NCI-H2196 treated with DMSO at 0.1 percent for 48 hours (cell line): ENCODE results near the gene AKAP13.

Source experiments
- DNase-seq: peaks from one replicate; lab custom pipeline; 2025; ENCODE audit not compliant: unreplicated experiment; lab: John Stamatoyannopoulos, UW

The AKAP13 gene

GRCh38 chr15:85751291-85752123, 371.1 kb downstream of the AKAP13 start:
- no peak for DNase-seq

- no peak for DNase-seq
These were observed 371.7 kb downstream of the AKAP13 start for GRCh38 chr15:85752124-85752475.

GRCh38 chr15:85752491-85752961, 372.1 kb downstream of the AKAP13 start:
- no peak for DNase-seq

- no peak for DNase-seq
These were observed 372.9 kb downstream of the AKAP13 start for GRCh38 chr15:85753261-85753660.

GRCh38 chr15:85753791-85754452, 373.5 kb downstream of the AKAP13 start:
- no peak for DNase-seq

- no peak for DNase-seq
These were observed 374.6 kb downstream of the AKAP13 start for GRCh38 chr15:85754989-85755388.

GRCh38 chr15:85755471-85755870, 375.1 kb downstream of the AKAP13 start:
- DNase-seq: no peak

- DNase-seq: no peak
These were observed 375.5 kb downstream of the AKAP13 start for GRCh38 chr15:85755942-85756341.

GRCh38 chr15:85756411-85757072, 376.1 kb downstream of the AKAP13 start:
- no peak for DNase-seq

- no peak for DNase-seq
These were observed 376.9 kb downstream of the AKAP13 start for GRCh38 chr15:85757073-85757938.

- DNase-seq: no peak
These were observed 377.7 kb downstream of the AKAP13 start for GRCh38 chr15:85757939-85758654.

GRCh38 chr15:85758655-85758978, 378.2 kb downstream of the AKAP13 start:
- no peak for DNase-seq

- no peak for DNase-seq
These were observed 379.0 kb downstream of the AKAP13 start for GRCh38 chr15:85759376-85759775.

- DNase-seq: no peak
These were observed 379.6 kb downstream of the AKAP13 start for GRCh38 chr15:85760049-85760448.

GRCh38 chr15:85760531-85761371, 380.3 kb downstream of the AKAP13 start:
- DNase-seq: no peak

- DNase-seq: no peak
These were observed 381.2 kb downstream of the AKAP13 start for GRCh38 chr15:85761635-85762034.

- DNase-seq: no peak
These were observed 381.8 kb downstream of the AKAP13 start for GRCh38 chr15:85762039-85762755.

- no peak for DNase-seq
These were observed 382.3 kb downstream of the AKAP13 start for GRCh38 chr15:85762756-85763127.

GRCh38 chr15:85763157-85763556, 382.8 kb downstream of the AKAP13 start:
- no peak for DNase-seq
